Endothelial cell of umbilical vein (primary cell): ENCODE data around the gene UNC13D. TPM values are rescaled to one million over a fixed set of nuclear protein-coding genes. Genes with fewer than 3 reads are reported as not detected.

Experiments
- BruUV-seq: library from RNA; stranded (reverse); fragments of 400-500 nt; replicated peaks from 2 replicates; lab custom pipeline; 2021; lab: Mats Ljungman, UMichigan
- CTCF ChIA-PET: fragments of 300-600, 350-600 bp; sonication (Branson Sonifier 250); formaldehyde crosslinking; loops from one replicate; lab custom pipeline; 2021; ENCODE audit warnings: antibody characterized with exemption, inconsistent platforms; lab: Charles Lee
- POLR2A ChIA-PET: fragments of 300-600, 350-600 bp; sonication (Branson Sonifier 250); formaldehyde crosslinking; loops from one replicate; lab custom pipeline; 2021; ENCODE audit warnings: antibody characterized with exemption, inconsistent platforms; lab: Charles Lee
- DNase-seq: peaks from one replicate; pipeline ENCODE4 v3.0.0-alpha.2; 2011; ENCODE audit warnings: low read depth, low spot score
- FAIRE-seq: peaks from 2 replicates; lab custom pipeline; 2011; peaks lifted over from hg19 to GRCh38; lab: Jason Lieb, UNC
- H2AFZ ChIP-seq: 2 replicates; pipeline ENCODE4 v1.6.0; 2012; ENCODE audit warnings: low read depth, low read length, control low read depth, inconsistent platforms
- H3K27ac ChIP-seq: 2 replicates; pipeline ENCODE4 v1.5.1; 2011; ENCODE audit warnings: low read depth, mild to moderate bottlenecking, control low read depth, low read length, moderate library complexity; ENCODE audit not compliant: insufficient read depth
- H3K27me3 ChIP-seq, 2 experiments: 2 replicates each; pipeline versions ENCODE4 v1.6.0 to v1.6.1; 2011; ENCODE audit warnings: low read length in 2 of 2, mixed read lengths in 1 of 2; ENCODE audit not compliant: control insufficient read depth in 2 of 2, insufficient read depth in 2 of 2
- H3K36me3 ChIP-seq, 2 experiments: 2 replicates in 1 of 2; 3 replicates in 1 of 2; pipeline ENCODE4 v1.5.1; 2011; ENCODE audit warnings: low read length in 2 of 2, mild to moderate bottlenecking in 1 of 2, moderate library complexity in 1 of 2; ENCODE audit not compliant: control insufficient read depth in 2 of 2, insufficient read depth in 2 of 2; ENCODE audit errors: extremely low read depth in 1 of 2
- H3K4me1 ChIP-seq: 3 replicates; pipeline ENCODE4 v1.5.1; 2011; ENCODE audit warnings: mild to moderate bottlenecking, low read length; ENCODE audit not compliant: control insufficient read depth, insufficient read depth; ENCODE audit errors: extremely low read depth
- H3K4me2 ChIP-seq: 2 replicates; pipeline ENCODE4 v1.6.1; 2011; ENCODE audit warnings: low read length, control low read depth, mixed read lengths; ENCODE audit not compliant: insufficient read depth
- H3K4me3 ChIP-seq, 3 experiments: fragments of 200-600 bp in 1 of 3; sonication (generic), shearing (Covaris generic) in 1 of 3; replicated peaks in 1 of 3; 2 replicates each; pipeline ENCODE4 v1.5.1; 2011 to 2016; ENCODE audit warnings: control low read depth in 3 of 3, low read length in 3 of 3, mild to moderate bottlenecking in 2 of 3, inconsistent platforms in 1 of 3, low read depth in 1 of 3, moderate library complexity in 1 of 3; ENCODE audit not compliant: insufficient read depth in 1 of 3
- H3K79me2 ChIP-seq: 2 replicates; pipeline ENCODE4 v1.6.0; 2012; ENCODE audit warnings: low read length, inconsistent platforms; ENCODE audit not compliant: control insufficient read depth, insufficient read depth
- H3K9ac ChIP-seq: replicated peaks from 2 replicates; pipeline ENCODE3; 2011; ENCODE audit warnings: low read length, control low read depth; ENCODE audit not compliant: insufficient read depth; ENCODE audit errors: extremely low read depth
- H3K9me1 ChIP-seq: replicated peaks from 3 replicates; pipeline ENCODE4 v1.6.0; 2011; ENCODE audit warnings: mild to moderate bottlenecking, low read length; ENCODE audit not compliant: control insufficient read depth, insufficient read depth; ENCODE audit errors: extremely low read depth
- H3K9me3 ChIP-seq: replicated peaks from 2 replicates; pipeline ENCODE4 v1.5.1; 2012; ENCODE audit warnings: low read length, inconsistent platforms; ENCODE audit not compliant: control insufficient read depth, insufficient read depth
- H4K20me1 ChIP-seq: replicated peaks from 2 replicates; pipeline ENCODE3; 2011; ENCODE audit warnings: mild to moderate bottlenecking, low read length; ENCODE audit not compliant: control insufficient read depth, insufficient read depth; ENCODE audit errors: extremely low read depth
- EZH2 ChIP-seq: IDR thresholded peaks from 2 replicates; pipeline ENCODE4 v1.6.1; 2012; ENCODE audit warnings: borderline replicate concordance, low read depth, mild to moderate bottlenecking, moderate library complexity, low read length, inconsistent platforms; ENCODE audit not compliant: severe bottlenecking
- FOS ChIP-seq: IDR thresholded peaks from 2 replicates; pipeline ENCODE4 v1.6.1; 2011; ENCODE audit warnings: mild to moderate bottlenecking, low read length, moderate library complexity, borderline replicate concordance; ENCODE audit not compliant: insufficient read depth
- GATA2 ChIP-seq: IDR thresholded peaks from 2 replicates; pipeline ENCODE4 v1.7.0; 2011; ENCODE audit warnings: low read depth, mild to moderate bottlenecking, moderate library complexity, mixed read lengths, low read length; ENCODE audit not compliant: insufficient read length, insufficient read depth
- JUN ChIP-seq: IDR thresholded peaks from 2 replicates; pipeline ENCODE4 v1.6.1; 2011; ENCODE audit warnings: borderline replicate concordance, low read depth; ENCODE audit not compliant: insufficient read length, insufficient read depth
- MAX ChIP-seq: IDR thresholded peaks from 2 replicates; pipeline ENCODE4 v1.6.1; 2011; ENCODE audit not compliant: insufficient read depth, insufficient read length
- MYC ChIP-seq: IDR thresholded peaks from one replicate; pipeline ENCODE4 v1.6.1; 2011; ENCODE audit warnings: mild to moderate bottlenecking, low read depth, low read length
- POLR2A ChIP-seq: IDR thresholded peaks from 2 replicates; pipeline ENCODE4 v1.6.1; 2012; ENCODE audit warnings: low read depth, mild to moderate bottlenecking, control low read depth, low read length
- POLR2AphosphoS5 ChIP-seq: IDR thresholded peaks from 2 replicates; pipeline ENCODE4 v1.6.1; 2012; ENCODE audit warnings: low read depth, mild to moderate bottlenecking, control low read depth, low read length, moderate library complexity; ENCODE audit not compliant: insufficient read depth
- dilution Hi-C: fragments of 300-500 bp; cut with MboI; formaldehyde crosslinking; loops from one replicate; pipeline ENCODE4 v1.15.0; 2019; ENCODE audit warnings: low sequenced_read_pairs; ENCODE audit not compliant: extremely low pct_ligation_motif_present
- intact Hi-C: fragments of 100-400 bp; cut with micrococcal nuclease; formaldehyde crosslinking; loops from one replicate; pipeline ENCODE4 v1.10.0; 2022
- polyA plus RNA-seq, 4 experiments: library from polyadenylated mRNA; depleted of rRNA in 3 of 4; stranded (reverse) in 3 of 4; unstranded in 1 of 4; fragments of >200 nt; gene quantifications; 2 replicates each; pipeline versions ENCODE4 v1.2.1 to v1.2.3, GENCODE V29; 2011 to 2012; ENCODE audit warnings: missing spikeins in 1 of 4
- total RNA-seq: library from RNA; stranded (reverse); gene quantifications from 2 replicates; pipeline ENCODE4 v1.2.3, GENCODE V29; 2021
- TF ChIP-seq, protein P1 (sequence below), 2 donors: IDR thresholded peaks; 1 replicate in 1 of 2; 2 replicates in 1 of 2; pipeline ENCODE4 v1.5.1; 2011; ENCODE audit warnings: low read length in 2 of 2, mild to moderate bottlenecking in 2 of 2, moderate library complexity in 2 of 2, control low read depth in 1 of 2, inconsistent platforms in 1 of 2, low read depth in 1 of 2; ENCODE audit not compliant: insufficient read depth in 1 of 2; ENCODE audit errors: extremely low read depth in 1 of 2

UNC13D gene
- total and polyA plus RNA-seq, 2 donors (not counting 3 experiments of a cell fraction or from before 2014, with no cell fraction given), result 6.9 to 14.9 TPM

GRCh38 chr17:75836605-75837004 is 7.6 kb downstream of the UNC13D start:
- no peak overlapping the region for H3K27ac ChIP-seq
- no peaks in the 10 kb centered on the region for H4K20me1 ChIP-seq
- dilution Hi-C loops, result no loop called here
- no peak overlapping the region for H3K9ac ChIP-seq
- CTCF ChIA-PET, result interaction anchor here (0.8 to 2.3 kb wide), 5 partner anchors 9 to 72 kb away, joined by 3 to 7 read pairs (median 4); partner anchors contain the start of genes GALK1 and WBP2
- intact Hi-C loops, result no loop called here
- no peaks in the 10 kb centered on the region for H3K9me3 ChIP-seq
- H3K27me3 ChIP-seq, result no peaks in the 10 kb centered on the region
- H3K4me2 ChIP-seq, result no peak overlapping the region
- DNase-seq (no peak), FAIRE-seq (no peak)
- BruUV-seq, result no TSS peak
- no peaks in the 10 kb centered on the region for H3K36me3 ChIP-seq
- no peaks in the 10 kb centered on the region for H3K9me1 ChIP-seq
- H3K4me1 ChIP-seq, result no peaks in the 10 kb centered on the region
- no peak overlapping the region for H2AFZ ChIP-seq
- no peaks in the 10 kb centered on the region for H3K79me2 ChIP-seq
- no peak overlapping the region for H3K4me3 ChIP-seq
- TF ChIP-seq POLR2AphosphoS5 (no peak), JUN (no peak), EZH2 (no peak), GATA2 (no peak), MAX (no peak), FOS (no peak), MYC (no peak), POLR2A (no peak)
- TF ChIP-seq, protein P1, sequence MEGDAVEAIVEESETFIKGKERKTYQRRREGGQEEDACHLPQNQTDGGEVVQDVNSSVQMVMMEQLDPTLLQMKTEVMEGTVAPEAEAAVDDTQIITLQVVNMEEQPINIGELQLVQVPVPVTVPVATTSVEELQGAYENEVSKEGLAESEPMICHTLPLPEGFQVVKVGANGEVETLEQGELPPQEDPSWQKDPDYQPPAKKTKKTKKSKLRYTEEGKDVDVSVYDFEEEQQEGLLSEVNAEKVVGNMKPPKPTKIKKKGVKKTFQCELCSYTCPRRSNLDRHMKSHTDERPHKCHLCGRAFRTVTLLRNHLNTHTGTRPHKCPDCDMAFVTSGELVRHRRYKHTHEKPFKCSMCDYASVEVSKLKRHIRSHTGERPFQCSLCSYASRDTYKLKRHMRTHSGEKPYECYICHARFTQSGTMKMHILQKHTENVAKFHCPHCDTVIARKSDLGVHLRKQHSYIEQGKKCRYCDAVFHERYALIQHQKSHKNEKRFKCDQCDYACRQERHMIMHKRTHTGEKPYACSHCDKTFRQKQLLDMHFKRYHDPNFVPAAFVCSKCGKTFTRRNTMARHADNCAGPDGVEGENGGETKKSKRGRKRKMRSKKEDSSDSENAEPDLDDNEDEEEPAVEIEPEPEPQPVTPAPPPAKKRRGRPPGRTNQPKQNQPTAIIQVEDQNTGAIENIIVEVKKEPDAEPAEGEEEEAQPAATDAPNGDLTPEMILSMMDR (IDR thresholded peaks at IDR 0.05; ENCODE audit: extremely low read depth in 1 of 2, insufficient read depth in 1 of 2, low read depth in 1 of 2, low read length in 2 of 2), result no peak
- POLR2A ChIA-PET, result no interaction called here
